GM18909 (cell line): Measurements from ENCODE around the gene ELL2.

Experiments
- ATAC-seq: cut with Tn5 transposase; IDR thresholded peaks from one replicate; pipeline ENCODE4 v1.9.1; 2021; ENCODE audit warnings: mild to moderate bottlenecking; ENCODE audit not compliant: unreplicated experiment, poor library complexity

Gene ELL2

GRCh38 chr5:95984287-95984938 lies 22.8 kb upstream of the ELL2 start:
- no peak for ATAC-seq

DNA sequence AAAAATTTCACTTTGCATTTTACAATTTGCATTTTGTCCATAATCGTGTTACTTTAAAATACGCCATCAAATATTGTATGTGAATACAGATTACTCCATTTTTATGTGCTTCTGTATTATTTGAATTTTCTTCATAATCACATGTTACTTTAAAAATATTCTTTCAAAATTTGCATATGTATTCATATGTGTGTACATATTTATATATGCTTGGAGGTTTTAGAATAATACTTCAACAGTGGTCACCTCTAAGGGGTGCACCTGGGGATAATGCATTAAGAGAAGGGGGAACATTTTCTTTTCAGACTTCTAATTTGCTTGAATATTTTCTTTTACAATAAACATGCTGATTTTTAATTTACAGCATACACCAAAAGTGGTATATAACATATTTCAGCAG lies 21.9 kb upstream of the ELL2 start:
- no peak for ATAC-seq

DNA sequence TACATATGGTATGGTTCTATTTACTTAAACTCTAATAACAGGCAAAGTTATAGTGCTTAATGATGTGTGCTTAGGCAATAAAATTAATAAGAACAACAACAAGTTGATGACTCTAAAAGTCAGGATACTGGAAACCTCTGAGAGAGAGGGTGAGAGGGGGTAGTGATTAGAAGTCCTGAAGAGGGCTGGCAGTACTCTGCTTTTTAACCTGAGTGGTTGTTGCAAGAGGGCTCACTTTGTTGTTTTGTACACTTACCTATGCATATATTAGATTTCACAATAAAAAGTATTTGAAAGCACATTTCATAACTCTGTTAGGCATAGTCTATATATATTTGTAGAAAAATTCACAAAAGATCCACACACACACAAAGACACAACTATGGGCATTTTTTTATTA lies 21.4 kb upstream of the ELL2 start:
- ATAC-seq: no peak

- no peak for ATAC-seq
These were observed 15.0 kb upstream of the ELL2 start for GRCh38 chr5:95976606-95977005.

DNA sequence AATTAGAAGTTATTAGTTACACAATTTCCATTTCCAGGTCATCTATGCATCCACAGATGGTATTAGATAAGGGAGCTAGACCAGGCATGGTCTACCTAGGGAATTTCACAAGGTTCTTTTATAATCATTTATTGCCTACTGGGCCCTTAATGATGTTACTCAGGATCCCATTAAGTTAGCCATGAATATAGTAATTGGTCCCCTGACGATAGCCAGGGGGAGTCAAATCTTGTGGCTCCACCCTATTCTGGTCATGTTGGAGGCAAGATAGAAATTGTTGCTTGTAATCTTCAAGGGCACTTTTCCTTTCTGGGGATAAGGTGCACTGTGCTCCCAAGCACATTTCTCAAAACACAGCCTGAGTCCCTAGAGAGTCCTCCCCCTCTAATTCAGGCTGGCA lies 14.1 kb upstream of the ELL2 start:
- no peak for ATAC-seq

GRCh38 chr5:95973793-95974325 lies 12.2 kb upstream of the ELL2 start:
- ATAC-seq: peak; percentile 98

GRCh38 chr5:95972196-95972595 lies 10.5 kb upstream of the ELL2 start:
- ATAC-seq: no peak

- ATAC-seq: no peak
These were observed 8.7 kb upstream of the ELL2 start for GRCh38 chr5:95970359-95970704.

GRCh38 chr5:95969651-95970358 lies 8.2 kb upstream of the ELL2 start:
- ATAC-seq: no peak

DNA sequence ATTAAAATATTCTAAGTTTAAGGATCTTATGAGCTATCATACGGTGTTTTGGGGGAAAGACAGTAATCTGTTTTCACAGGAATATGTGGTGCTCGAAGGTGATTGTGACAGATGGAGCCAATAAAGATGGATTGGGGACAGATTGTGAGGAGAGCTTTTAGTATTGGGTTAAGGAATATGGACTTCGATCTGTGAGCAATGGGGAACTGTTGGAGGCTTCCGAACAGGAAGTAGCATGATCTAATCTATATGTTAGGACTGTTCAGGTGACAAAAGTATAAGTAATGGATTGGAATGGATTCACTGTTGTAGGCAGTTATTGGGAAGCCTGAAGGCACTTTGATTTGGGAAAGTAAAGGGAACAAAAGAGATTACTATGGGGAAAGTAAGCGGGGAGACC lies 7.4 kb upstream of the ELL2 start:
- ATAC-seq: no peak

DNA sequence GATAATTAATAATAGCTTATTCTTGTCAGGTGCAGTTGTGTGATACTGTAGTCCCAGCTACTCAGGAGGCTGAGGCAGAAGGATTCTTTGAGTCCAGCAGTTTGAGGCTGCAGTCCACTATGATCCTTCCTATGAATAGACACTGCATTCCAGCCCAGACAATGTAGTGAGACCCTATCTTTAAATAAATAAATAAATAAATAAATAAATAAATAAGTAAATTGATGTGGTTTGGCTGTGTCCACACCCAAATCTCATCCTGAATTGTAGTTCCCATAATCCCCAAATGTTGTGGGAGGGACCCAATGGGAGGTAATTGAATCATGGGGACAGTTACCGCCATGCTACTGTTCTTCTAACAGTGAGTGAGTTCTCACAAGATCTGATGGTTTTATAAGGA lies 5.6 kb upstream of the ELL2 start:
- ATAC-seq: no peak

DNA sequence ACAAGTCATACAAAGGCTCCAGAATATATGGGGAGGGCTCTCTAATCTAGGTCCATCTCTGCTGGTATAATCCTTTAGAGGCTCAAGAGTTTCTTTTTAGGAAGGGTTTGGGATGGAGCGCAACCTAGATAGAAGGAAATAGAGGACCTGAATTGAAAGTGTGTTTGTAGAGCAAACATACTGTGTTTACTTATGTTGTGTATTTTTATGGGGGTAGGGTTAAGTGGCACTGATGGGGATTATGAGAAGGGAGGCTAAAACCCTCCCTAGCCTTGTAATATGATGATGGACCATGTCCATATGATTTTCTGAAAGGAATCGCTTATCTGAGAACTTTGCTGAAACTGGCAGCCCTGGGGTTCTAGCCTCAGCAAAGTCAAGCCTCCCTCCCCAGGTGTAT lies 4.4 kb upstream of the ELL2 start:
- ATAC-seq: no peak

GRCh38 chr5:95963650-95964410 lies 2.2 kb upstream of the ELL2 start:
- no peak for ATAC-seq

DNA sequence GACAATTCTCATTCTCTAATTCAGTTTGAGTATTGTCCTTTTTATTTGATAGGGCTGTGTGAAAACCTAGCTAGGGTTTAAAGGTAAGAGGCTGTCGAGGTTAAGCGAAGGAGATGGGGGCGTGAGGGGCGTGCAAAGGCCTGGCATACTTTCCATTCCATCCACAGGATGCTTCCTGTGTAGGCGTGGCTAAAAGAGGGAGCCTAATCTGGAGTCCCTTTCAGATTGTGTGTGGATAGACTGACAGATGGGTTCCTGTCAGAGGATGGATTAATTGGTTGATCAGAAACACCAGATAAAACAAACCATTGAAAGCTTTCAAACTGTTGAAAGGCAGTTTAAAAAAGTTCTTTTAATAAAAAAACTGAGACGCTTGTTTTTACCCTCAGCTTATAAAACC lies 1.1 kb upstream of the ELL2 start:
- no peak for ATAC-seq

DNA sequence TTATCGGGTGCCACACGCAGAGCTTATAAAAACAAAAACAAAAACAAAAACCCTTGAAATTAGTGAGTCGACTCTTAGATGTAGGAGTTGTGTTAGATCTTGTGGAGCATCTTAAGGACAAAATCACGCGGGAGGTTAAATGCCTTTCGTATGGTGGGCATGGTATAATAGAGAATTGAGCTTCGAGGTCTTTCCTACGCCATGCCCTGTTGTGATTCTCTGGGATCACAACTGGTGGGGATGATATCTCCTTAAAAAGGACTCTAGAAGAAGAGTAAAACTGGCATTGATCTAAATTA lies 773 bp upstream of the ELL2 start:
- ATAC-seq: no peak

DNA sequence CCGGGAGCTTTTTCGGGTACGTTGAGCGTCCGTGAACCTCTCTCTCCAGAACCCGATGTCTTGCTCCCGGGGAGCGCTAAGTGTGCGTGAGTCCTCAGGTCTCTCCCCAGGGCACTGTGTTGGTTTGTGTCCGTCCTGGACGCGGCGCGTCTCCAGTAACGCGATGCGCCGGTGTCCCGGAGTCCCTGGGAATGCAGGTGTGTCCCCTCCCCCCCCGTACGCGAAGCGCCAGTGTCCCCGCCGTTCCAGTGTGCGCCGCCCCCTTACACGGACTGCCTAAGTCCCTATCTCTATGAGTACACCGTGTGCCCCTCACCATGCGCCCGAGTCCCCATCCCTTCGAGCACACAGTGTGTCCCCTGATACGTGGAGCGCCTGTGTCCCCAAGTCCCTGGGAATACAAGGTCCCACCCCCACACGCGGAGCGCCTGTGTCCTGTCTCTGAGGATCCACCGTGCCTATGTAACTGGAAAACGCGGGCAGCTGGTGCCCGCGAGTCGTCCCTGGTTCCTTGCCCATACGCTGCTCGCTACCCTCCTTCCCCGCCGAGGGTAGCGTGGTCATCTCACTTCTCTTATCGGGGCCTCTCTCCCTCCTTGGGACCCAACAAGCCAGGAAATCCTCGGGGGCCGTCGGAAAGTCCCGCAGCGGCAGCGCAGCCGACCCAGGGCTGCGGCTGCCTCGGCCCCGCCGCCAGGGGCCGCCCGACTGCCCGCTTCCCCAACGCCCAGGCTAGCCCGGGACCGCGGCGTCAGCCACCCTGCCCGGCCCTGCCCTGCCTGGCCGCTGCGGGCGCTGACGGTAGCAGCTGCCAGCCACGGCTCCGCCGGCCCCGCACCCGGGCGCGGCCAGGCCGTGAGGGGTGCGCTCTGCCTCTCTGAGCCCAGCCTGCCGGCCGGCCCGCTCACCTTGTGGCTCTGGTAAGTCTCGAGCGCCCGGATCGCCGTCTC lies 709 bp downstream of the ELL2 start:
- ATAC-seq: peak; percentile 59

GRCh38 chr5:95959888-95960666 lies 1.6 kb downstream of the ELL2 start:
- ATAC-seq: no peak

- ATAC-seq: no peak
These were observed 2.4 kb downstream of the ELL2 start for GRCh38 chr5:95959051-95959887.
